Forelimb muscle (tissue), 1 donor: ENCODE measurements around the gene PPP1R8. TPM values are rescaled to one million over a fixed set of nuclear protein-coding genes. Genes with fewer than 3 reads are reported as not detected.
A peak's percentile ranks its signal among the peaks of the same experiment; 100 is the strongest.
"Not testable (repeated sequence)": the region's sequence is repeated elsewhere in the genome, so short reads cannot be mapped to it uniquely, and the experiment has no call there.

Experiments used
- DNase-seq: peaks from one replicate; pipeline ENCODE4 v3.0.0-alpha.2; 2013; ENCODE audit warnings: low read depth
- polyA plus RNA-seq: library from polyadenylated mRNA; unstranded; fragments of 120-200 nt; gene quantifications from one replicate; pipeline ENCODE4 v1.2.1, GENCODE V29; 2013; ENCODE audit not compliant: insufficient read length

The PPP1R8 gene
- polyA plus RNA-seq = 29.0 TPM

GRCh38 chr1:27830621-27831440 is at the start of gene PPP1R8:
Gene PPP1R8 (plus strand): TSS chr1:27830782. CDS start chr1:27830836, 54 bp downstream.
- DNase-seq = peak; percentile 95

- no peak for DNase-seq
Observed at GRCh38 chr1:27782950-27783349, 47.6 kb upstream of the PPP1R8 start.

- DNase-seq = no peak
Observed at GRCh38 chr1:27784700-27785099, 45.9 kb upstream of the PPP1R8 start.

- no peak for DNase-seq
Observed at GRCh38 chr1:27785781-27786455, 44.7 kb upstream of the PPP1R8 start.

GRCh38 chr1:27787895-27788294 is 42.7 kb upstream of the PPP1R8 start:
- no peak for DNase-seq

GRCh38 chr1:27789540-27790041 is 41.0 kb upstream of the PPP1R8 start:
- DNase-seq = no peak

- not testable (repeated sequence) for DNase-seq
Observed at GRCh38 chr1:27790270-27790669, 40.3 kb upstream of the PPP1R8 start.

- no peak for DNase-seq
Observed at GRCh38 chr1:27795601-27796000, 35.0 kb upstream of the PPP1R8 start.

GRCh38 chr1:27804791-27805190 is 25.8 kb upstream of the PPP1R8 start:
- DNase-seq = no peak

- DNase-seq = no peak
Observed at GRCh38 chr1:27806758-27807157, 23.8 kb upstream of the PPP1R8 start.

- DNase-seq = no peak
Observed at GRCh38 chr1:27807385-27807784, 23.2 kb upstream of the PPP1R8 start.

- not testable (repeated sequence) for DNase-seq
Observed at GRCh38 chr1:27808131-27808530, 22.5 kb upstream of the PPP1R8 start.

- no peak for DNase-seq
Observed at GRCh38 chr1:27809883-27810282, 20.7 kb upstream of the PPP1R8 start.

GRCh38 chr1:27811741-27812500 is 18.7 kb upstream of the PPP1R8 start:
- DNase-seq = no peak

GRCh38 chr1:27816921-27817630 is 13.5 kb upstream of the PPP1R8 start:
- DNase-seq = peak; percentile 2

GRCh38 chr1:27821761-27822315 is 8.7 kb upstream of the PPP1R8 start:
- no peak for DNase-seq

- no peak for DNase-seq
Observed at GRCh38 chr1:27823784-27824183, 6.8 kb upstream of the PPP1R8 start.

GRCh38 chr1:27824411-27824810 is 6.2 kb upstream of the PPP1R8 start:
- no peak for DNase-seq

GRCh38 chr1:27829339-27829960 is 1.1 kb upstream of the PPP1R8 start:
- DNase-seq = not testable (repeated sequence)

GRCh38 chr1:27831568-27832410 is 1.2 kb downstream of the PPP1R8 start:
- DNase-seq = no peak
